Upper lobe of right lung (tissue), 1 donor: Measurements from ENCODE around the gene BMPR1B. TPM values are rescaled to one million over a fixed set of nuclear protein-coding genes. Genes with fewer than 3 reads are reported as not detected.

Source experiments
- ATAC-seq: fragments of 200-7000 bp; cut with Tn5 transposase; one replicate; pipeline ENCODE4 v1.9.1; 2020; ENCODE audit warnings: mild to moderate bottlenecking, moderate library complexity
- DNase-seq: peaks from one replicate; pipeline ENCODE4 v3.0.0-alpha.2; 2020
- H3K27ac ChIP-seq: fragments of 200-600 bp; one replicate; pipeline ENCODE4 v1.8.0; 2022
- H3K27me3 ChIP-seq: fragments of 200-600 bp; one replicate; pipeline ENCODE4 v1.8.0; 2022; ENCODE audit warnings: mild to moderate bottlenecking
- H3K36me3 ChIP-seq: fragments of 200-600 bp; one replicate; pipeline ENCODE4 v1.8.0; 2022
- H3K4me1 ChIP-seq: fragments of 200-600 bp; one replicate; pipeline ENCODE4 v1.8.0; 2022
- H3K4me3 ChIP-seq: fragments of 200-600 bp; one replicate; pipeline ENCODE4 v1.8.0; 2022; ENCODE audit warnings: mild to moderate bottlenecking
- H3K9me3 ChIP-seq: fragments of 200-600 bp; one replicate; pipeline ENCODE4 v1.8.0; 2022
- CTCF ChIP-seq: fragments of 200-600 bp; IDR thresholded peaks from one replicate; pipeline ENCODE4 v1.8.0; 2022; ENCODE audit warnings: antibody characterized with exemption
- intact Hi-C: fragments of 100-400 bp; cut with DNase I; formaldehyde crosslinking; loops from one replicate; pipeline ENCODE4 v1.11.0; 2022
- total RNA-seq: library from RNA; stranded (reverse); fragmentation: NEBNext Ultra II Directional; extraction: Animal tissue kit (Norgen Biotek cat#: 25700); gene quantifications from one replicate; pipeline ENCODE4 v1.2.1, GENCODE V29; 2021
- donor health status: DM: no; HTN: yes; CAD: no; lungs with severe emphysema.

The BMPR1B gene
- total RNA-seq, 1 donor from 2014 or later: 3.0 TPM

GRCh38 chr4:94849901-94850300 is 92.1 kb downstream of the BMPR1B start:
- no peak for TF ChIP-seq CTCF
- H3K4me3 ChIP-seq: no peak overlapping the region
- no peaks in the 10 kb centered on the region for H3K4me1 ChIP-seq
- ATAC-seq: no peak
- no peak for DNase-seq
- no peaks in the 10 kb centered on the region for H3K9me3 ChIP-seq
- intact Hi-C loops: no loop called here
- no peaks in the 10 kb centered on the region for H3K27me3 ChIP-seq
- H3K27ac ChIP-seq: no peak overlapping the region
- H3K36me3 ChIP-seq: no peaks in the 10 kb centered on the region

GRCh38 chr4:94852616-94853015 is 94.9 kb downstream of the BMPR1B start:
- H3K27me3 ChIP-seq: no peaks in the 10 kb centered on the region
- H3K27ac ChIP-seq: no peak overlapping the region
- no peak overlapping the region for H3K4me3 ChIP-seq
- intact Hi-C loops: no loop called here
- DNase-seq (no peak), ATAC-seq (no peak)
- H3K4me1 ChIP-seq: no peaks in the 10 kb centered on the region
- H3K9me3 ChIP-seq: no peaks in the 10 kb centered on the region
- no peak for TF ChIP-seq CTCF
- H3K36me3 ChIP-seq: no peaks in the 10 kb centered on the region

DNA sequence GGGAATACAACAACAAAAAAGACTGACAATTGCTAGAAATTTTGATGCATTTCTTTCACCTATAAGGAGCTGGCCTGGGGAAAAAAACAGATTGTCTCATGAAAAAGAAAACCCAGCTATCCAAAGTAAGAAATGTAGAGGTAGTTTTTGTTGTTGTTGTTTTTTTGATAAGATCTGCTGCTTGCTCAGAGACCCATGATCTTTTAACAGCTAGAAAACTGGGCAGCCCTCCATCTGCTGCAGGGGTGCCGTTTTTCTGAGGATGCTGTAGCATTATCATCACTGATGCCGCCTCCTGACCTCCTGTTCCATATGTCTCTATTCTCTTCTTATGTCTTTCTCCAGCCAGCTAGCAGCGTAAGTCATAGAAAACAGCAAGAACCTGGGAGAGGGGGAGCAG is 98.3 kb downstream of the BMPR1B start:
- H3K27ac ChIP-seq: no peak overlapping the region
- DNase-seq: no peak
- no peaks in the 10 kb centered on the region for H3K27me3 ChIP-seq
- no peak for TF ChIP-seq CTCF
- intact Hi-C loops: no loop called here
- H3K4me3 ChIP-seq: no peak overlapping the region
- H3K36me3 ChIP-seq: no peaks in the 10 kb centered on the region
- no peak for ATAC-seq
- no peaks in the 10 kb centered on the region for H3K4me1 ChIP-seq
- no peaks in the 10 kb centered on the region for H3K9me3 ChIP-seq

DNA sequence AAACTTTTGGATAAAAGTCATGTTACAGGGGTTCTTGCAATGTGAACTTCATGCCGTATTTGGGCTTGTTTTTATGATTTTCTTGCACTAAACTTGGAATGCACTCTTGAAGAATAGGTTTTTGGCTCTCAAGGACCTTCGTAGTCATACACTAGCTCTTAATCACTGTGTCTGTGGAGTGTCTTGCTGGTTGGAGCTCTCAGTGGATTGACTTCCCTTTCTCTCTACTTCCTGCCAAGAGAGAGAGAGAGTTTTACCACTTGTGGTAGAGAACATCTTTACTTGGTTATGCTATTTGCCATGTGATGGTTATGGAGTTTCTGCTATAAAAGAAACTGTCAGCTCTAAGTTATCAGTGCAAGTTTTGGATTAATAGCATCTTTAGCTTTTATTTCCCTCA is 112.4 kb downstream of the BMPR1B start:
- H3K9me3 ChIP-seq: no peaks in the 10 kb centered on the region
- H3K4me1 ChIP-seq: no peaks in the 10 kb centered on the region
- ATAC-seq: no peak
- no peaks in the 10 kb centered on the region for H3K36me3 ChIP-seq
- no peak overlapping the region for H3K27ac ChIP-seq
- intact Hi-C loops: no loop called here
- no peak for TF ChIP-seq CTCF
- H3K27me3 ChIP-seq: no peaks in the 10 kb centered on the region
- no peak for DNase-seq
- H3K4me3 ChIP-seq: no peak overlapping the region

- Histone ChIP-seq H3K4me3 (no peak overlapping the region), H3K9me3 (no peaks in the 10 kb centered on the region), H3K27ac (no peak overlapping the region), H3K36me3 (no peaks in the 10 kb centered on the region), H3K27me3 (no peaks in the 10 kb centered on the region), H3K4me1 (no peaks in the 10 kb centered on the region)
- no peak for TF ChIP-seq CTCF
- DNase-seq (no peak), ATAC-seq (no peak)
- intact Hi-C loops: no loop called here
Observed at GRCh38 chr4:94871644-94872305, 114.0 kb downstream of the BMPR1B start.

DNA sequence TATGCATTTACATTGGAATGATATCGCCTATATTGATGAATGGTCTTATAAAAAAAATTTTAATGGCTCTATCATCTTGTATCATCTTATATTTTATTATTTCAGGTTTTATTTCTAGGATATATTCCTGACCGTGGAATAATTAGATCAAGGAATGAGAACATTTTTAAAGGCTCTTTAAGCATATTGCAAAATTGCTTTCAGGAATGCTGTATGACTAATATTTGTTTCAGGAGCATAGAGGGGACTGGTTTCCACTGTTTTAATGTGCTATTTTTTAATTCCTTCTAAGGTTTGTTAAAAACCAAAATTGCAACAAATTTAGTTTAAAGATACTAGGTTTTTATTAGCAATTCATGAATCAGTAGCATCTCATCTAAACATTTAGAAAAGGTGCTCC is 120.2 kb downstream of the BMPR1B start:
- no peak overlapping the region for H3K27ac ChIP-seq
- no peaks in the 10 kb centered on the region for H3K27me3 ChIP-seq
- DNase-seq (no peak), ATAC-seq (no peak)
- H3K9me3 ChIP-seq: no peaks in the 10 kb centered on the region
- H3K4me1 ChIP-seq: no peaks in the 10 kb centered on the region
- no peak for TF ChIP-seq CTCF
- intact Hi-C loops: no loop called here
- H3K4me3 ChIP-seq: no peak overlapping the region
- no peaks in the 10 kb centered on the region for H3K36me3 ChIP-seq
